OCI-LY3 (cell line): ENCODE results near the gene MICALL1.

Experiments
- H2AFZ ChIP-seq: fragments of 200-600, 300-600 bp; shearing (Covaris generic); 2 replicates; pipeline ENCODE4 v1.6.0; 2014; ENCODE audit warnings: antibody characterized with exemption, low read depth, low read length
- H3K27ac ChIP-seq: fragments of 200-600, 300-600 bp; sonication (generic); 2 replicates; pipeline ENCODE4 v1.5.1; 2014; ENCODE audit warnings: mild to moderate bottlenecking, low read length, moderate library complexity, mixed read lengths
- H3K27me3 ChIP-seq: fragments of 200-600, 300-600 bp; sonication (generic); 2 replicates; pipeline ENCODE4 v1.6.1; 2014; ENCODE audit warnings: low read depth, low read length, mixed read lengths
- H3K36me3 ChIP-seq: fragments of 200-600, 300-600 bp; sonication (generic); replicated peaks from 2 replicates; pipeline ENCODE3; 2014; ENCODE audit warnings: low read depth, low read length, mixed read lengths
- H3K4me1 ChIP-seq: fragments of 300-600, 200-600 bp; sonication (generic); 2 replicates; pipeline ENCODE4 v1.6.1; 2014; ENCODE audit warnings: low read length, mixed read lengths
- H3K4me2 ChIP-seq: fragments of 200-600, 300-600 bp; sonication (generic); 2 replicates; pipeline ENCODE4 v1.6.1; 2014; ENCODE audit warnings: low read length, mixed read lengths
- H3K4me3 ChIP-seq: fragments of 300-600, 200-600 bp; sonication (generic); 2 replicates; pipeline ENCODE4 v1.5.1; 2014; ENCODE audit warnings: antibody characterized with exemption, mild to moderate bottlenecking, low read length, moderate library complexity
- H3K79me2 ChIP-seq: fragments of 300-600, 200-600 bp; shearing (Covaris generic); 2 replicates; pipeline ENCODE4 v1.6.1; 2014; ENCODE audit warnings: mild to moderate bottlenecking, low read length, mixed read lengths
- H3K9ac ChIP-seq: fragments of 300-600, 200-600 bp; shearing (Covaris generic); 2 replicates; pipeline ENCODE4 v1.6.0; 2014; ENCODE audit warnings: mild to moderate bottlenecking, low read length, moderate library complexity
- H3K9me3 ChIP-seq: fragments of 200-600, 300-600 bp; shearing (Covaris generic); 2 replicates; pipeline ENCODE4 v1.6.1; 2014; ENCODE audit warnings: low read length, mixed read lengths; ENCODE audit not compliant: insufficient read depth
- H4K20me1 ChIP-seq: fragments of 200-600, 300-600 bp; sonication (generic); 2 replicates; pipeline ENCODE4 v1.6.1; 2016; ENCODE audit warnings: low read length, mixed read lengths; ENCODE audit not compliant: insufficient read depth
- CTCF ChIP-seq: fragments of 200-600, 300-600 bp; sonication (generic); IDR thresholded peaks from 2 replicates; pipeline ENCODE4 v1.5.1; 2014; ENCODE audit warnings: antibody characterized with exemption, low read length, low read depth
- EZH2phosphoT487 ChIP-seq: fragments of 200-600 bp; shearing (Covaris generic); IDR thresholded peaks from 2 replicates; pipeline ENCODE4 v1.6.1; 2018; ENCODE audit warnings: antibody characterized with exemption, mixed run types, low read depth

The MICALL1 gene, protein sequence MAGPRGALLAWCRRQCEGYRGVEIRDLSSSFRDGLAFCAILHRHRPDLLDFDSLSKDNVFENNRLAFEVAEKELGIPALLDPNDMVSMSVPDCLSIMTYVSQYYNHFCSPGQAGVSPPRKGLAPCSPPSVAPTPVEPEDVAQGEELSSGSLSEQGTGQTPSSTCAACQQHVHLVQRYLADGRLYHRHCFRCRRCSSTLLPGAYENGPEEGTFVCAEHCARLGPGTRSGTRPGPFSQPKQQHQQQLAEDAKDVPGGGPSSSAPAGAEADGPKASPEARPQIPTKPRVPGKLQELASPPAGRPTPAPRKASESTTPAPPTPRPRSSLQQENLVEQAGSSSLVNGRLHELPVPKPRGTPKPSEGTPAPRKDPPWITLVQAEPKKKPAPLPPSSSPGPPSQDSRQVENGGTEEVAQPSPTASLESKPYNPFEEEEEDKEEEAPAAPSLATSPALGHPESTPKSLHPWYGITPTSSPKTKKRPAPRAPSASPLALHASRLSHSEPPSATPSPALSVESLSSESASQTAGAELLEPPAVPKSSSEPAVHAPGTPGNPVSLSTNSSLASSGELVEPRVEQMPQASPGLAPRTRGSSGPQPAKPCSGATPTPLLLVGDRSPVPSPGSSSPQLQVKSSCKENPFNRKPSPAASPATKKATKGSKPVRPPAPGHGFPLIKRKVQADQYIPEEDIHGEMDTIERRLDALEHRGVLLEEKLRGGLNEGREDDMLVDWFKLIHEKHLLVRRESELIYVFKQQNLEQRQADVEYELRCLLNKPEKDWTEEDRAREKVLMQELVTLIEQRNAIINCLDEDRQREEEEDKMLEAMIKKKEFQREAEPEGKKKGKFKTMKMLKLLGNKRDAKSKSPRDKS

GRCh38 chr22:37905534-37906363 lies at the start of gene MICALL1:
Gene MICALL1, plus strand, starts transcription at chr22:37906297. Its CDS starts 126 bp downstream, at chr22:37906423.
- no peaks in the 10 kb centered on the region for H3K27me3 ChIP-seq
- TF ChIP-seq CTCF, result no peak; the same call in 1 of the 2 replicates
- TF ChIP-seq EZH2phosphoT487, result no peak
- H3K4me2 ChIP-seq, result peak within 1 kb of the TSS; percentile 99
- peak within 1 kb of the TSS; percentile 98 for H2AFZ ChIP-seq
- no peaks in the 10 kb centered on the region for H4K20me1 ChIP-seq
- no peaks in the 10 kb centered on the region for H3K9me3 ChIP-seq
- H3K27ac ChIP-seq, result peak within 1 kb of the TSS; percentile 15; the same call in 1 of the 2 replicates
- peak within 1 kb of the TSS; percentile 86 for H3K9ac ChIP-seq
- H3K4me1 ChIP-seq, result peaks cover 12% of the 10 kb centered on the region
- peak within 1 kb of the TSS; percentile 90 for H3K4me3 ChIP-seq
- H3K79me2 ChIP-seq, result peaks cover 10% of the 10 kb centered on the region
- no peaks in the 10 kb centered on the region for H3K36me3 ChIP-seq

- Histone ChIP-seq H3K27me3 (no peaks in the 10 kb centered on the region), H4K20me1 (peaks cover 3% of the 10 kb centered on the region; the same call in 1 of the 2 replicates), H3K4me1 (no peaks in the 10 kb centered on the region), H3K4me3 (no peak overlapping the region), H3K4me2 (no peak overlapping the region), H3K9me3 (no peaks in the 10 kb centered on the region), H3K9ac (no peak overlapping the region), H3K79me2 (peaks cover 22% of the 10 kb centered on the region), H3K27ac (no peak overlapping the region), H2AFZ (no peak overlapping the region), H3K36me3 (peaks cover 62% of the 10 kb centered on the region)
- TF ChIP-seq EZH2phosphoT487 (no peak), CTCF (no peak)
Observed at GRCh38 chr22:37860796-37861421, 45.2 kb upstream of the MICALL1 start.

DNA sequence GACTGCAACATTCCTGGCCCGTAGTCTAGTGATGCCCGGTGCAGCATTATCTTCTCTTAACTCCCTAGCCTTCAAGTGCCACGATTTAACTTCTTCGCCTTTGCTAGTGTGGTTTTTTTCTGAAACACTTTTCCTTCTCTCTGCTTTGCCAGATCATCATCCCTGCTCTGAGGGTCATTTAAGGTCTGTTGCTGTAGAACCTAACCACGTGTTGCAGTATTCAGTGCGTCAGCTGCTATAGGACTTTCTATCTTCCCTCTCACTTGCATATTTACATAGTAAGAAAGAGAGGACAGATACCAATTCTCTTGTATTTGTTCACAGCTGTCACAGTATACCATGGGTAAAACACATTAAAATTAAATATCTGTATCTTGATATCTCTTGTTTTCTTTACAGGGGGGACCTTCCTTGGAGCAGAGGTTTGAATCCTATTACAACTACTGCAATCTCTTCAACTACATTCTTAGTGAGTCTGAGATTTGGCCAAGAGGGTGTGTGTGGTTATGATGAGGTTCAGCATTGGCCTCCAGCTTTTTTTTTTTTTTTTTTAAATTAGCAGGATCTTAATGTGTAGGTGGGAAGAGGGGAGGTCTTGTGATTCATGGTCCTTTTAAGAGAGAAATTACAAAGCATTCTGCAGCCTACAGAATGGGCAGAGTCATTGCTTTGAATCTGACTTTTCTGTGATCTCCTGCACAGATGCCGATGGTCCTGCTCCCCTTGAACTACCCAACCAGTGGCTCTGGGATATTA lies 43.3 kb upstream of the MICALL1 start:
- H3K4me1 ChIP-seq, result no peaks in the 10 kb centered on the region
- no peak overlapping the region for H3K9ac ChIP-seq
- no peak overlapping the region for H3K4me3 ChIP-seq
- peaks cover 18% of the 10 kb centered on the region for H3K79me2 ChIP-seq
- peaks cover 3% of the 10 kb centered on the region; the same call in 1 of the 2 replicates for H4K20me1 ChIP-seq
- no peak overlapping the region for H2AFZ ChIP-seq
- no peak for TF ChIP-seq EZH2phosphoT487
- no peak for TF ChIP-seq CTCF
- H3K9me3 ChIP-seq, result no peaks in the 10 kb centered on the region
- no peak overlapping the region for H3K4me2 ChIP-seq
- H3K27ac ChIP-seq, result no peak overlapping the region
- H3K27me3 ChIP-seq, result no peaks in the 10 kb centered on the region
- H3K36me3 ChIP-seq, result peaks cover 70% of the 10 kb centered on the region
